22Rv1 (cell line): Measurements from ENCODE around the gene GULP1.
A peak's percentile ranks its signal among the peaks of the same experiment; 100 is the strongest.

ENCODE experiments used
- H3K27ac ChIP-seq: fragments of 450-650 bp; 2 replicates; pipeline ENCODE4 v1.5.1; 2017
- ZFX ChIP-seq: fragments of 450-650 bp; IDR thresholded peaks from 2 replicates; pipeline ENCODE4 v1.6.1; 2017; ENCODE audit warnings: antibody characterized with exemption, borderline replicate concordance
- TF ChIP-seq, protein P1 (sequence below): fragments of 450-650 bp; IDR thresholded peaks from 2 replicates; pipeline ENCODE4 v1.5.1; 2017; ENCODE audit warnings: mild to moderate bottlenecking

Gene GULP1

GRCh38 chr2:188303363-188304031, 11.8 kb downstream of the GULP1 start:
- peak overlapping the region; percentile 30; the same call in 1 of the 2 replicates for H3K27ac ChIP-seq
- TF ChIP-seq ZFX: no peak

DNA sequence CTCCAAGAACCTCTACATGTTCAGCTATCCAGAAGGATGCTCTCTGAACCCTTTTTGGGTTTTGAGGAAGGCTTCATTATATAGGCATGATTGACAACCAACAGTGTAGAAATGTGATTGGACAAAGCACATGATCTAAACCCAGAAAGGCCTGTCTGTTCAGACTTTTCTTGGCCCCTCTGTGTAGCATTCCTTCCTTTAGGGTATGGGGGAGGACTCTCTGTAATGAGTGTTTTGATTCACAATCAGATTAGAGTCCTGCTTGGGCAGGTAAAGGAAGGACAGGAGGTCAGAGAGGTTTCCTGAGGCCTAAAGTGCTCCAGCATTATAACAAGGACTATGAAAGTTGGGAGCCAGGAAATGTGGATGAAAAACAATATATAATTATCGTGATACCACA, 13.6 kb downstream of the GULP1 start:
- TF ChIP-seq ZFX: no peak
- TF ChIP-seq, protein P1, sequence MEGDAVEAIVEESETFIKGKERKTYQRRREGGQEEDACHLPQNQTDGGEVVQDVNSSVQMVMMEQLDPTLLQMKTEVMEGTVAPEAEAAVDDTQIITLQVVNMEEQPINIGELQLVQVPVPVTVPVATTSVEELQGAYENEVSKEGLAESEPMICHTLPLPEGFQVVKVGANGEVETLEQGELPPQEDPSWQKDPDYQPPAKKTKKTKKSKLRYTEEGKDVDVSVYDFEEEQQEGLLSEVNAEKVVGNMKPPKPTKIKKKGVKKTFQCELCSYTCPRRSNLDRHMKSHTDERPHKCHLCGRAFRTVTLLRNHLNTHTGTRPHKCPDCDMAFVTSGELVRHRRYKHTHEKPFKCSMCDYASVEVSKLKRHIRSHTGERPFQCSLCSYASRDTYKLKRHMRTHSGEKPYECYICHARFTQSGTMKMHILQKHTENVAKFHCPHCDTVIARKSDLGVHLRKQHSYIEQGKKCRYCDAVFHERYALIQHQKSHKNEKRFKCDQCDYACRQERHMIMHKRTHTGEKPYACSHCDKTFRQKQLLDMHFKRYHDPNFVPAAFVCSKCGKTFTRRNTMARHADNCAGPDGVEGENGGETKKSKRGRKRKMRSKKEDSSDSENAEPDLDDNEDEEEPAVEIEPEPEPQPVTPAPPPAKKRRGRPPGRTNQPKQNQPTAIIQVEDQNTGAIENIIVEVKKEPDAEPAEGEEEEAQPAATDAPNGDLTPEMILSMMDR: no peak
- no peak overlapping the region for H3K27ac ChIP-seq

GRCh38 chr2:188306271-188306670, 14.6 kb downstream of the GULP1 start:
- TF ChIP-seq, protein P1: no peak
- no peak for TF ChIP-seq ZFX
- no peak overlapping the region for H3K27ac ChIP-seq

DNA sequence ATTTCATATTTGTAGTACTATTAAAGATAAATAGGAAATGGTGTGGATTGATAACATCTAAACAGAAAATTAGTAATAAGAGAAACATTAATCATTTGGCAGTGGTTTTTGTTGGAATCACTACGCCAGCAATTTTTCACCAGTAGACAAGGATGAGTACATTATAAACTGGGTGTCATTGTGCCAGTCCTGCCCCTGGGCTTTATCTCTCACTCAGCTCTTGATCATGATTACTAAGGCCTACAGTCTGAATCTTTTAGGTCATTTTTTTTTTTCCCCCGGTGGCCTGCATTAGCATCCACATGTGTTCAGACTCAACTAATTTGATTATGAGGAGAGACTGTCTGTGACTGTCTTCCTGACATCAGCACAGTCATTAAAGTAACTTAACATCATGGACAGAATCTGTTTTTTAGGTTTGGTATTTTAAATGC, 16.2 kb downstream of the GULP1 start:
- no peak overlapping the region for H3K27ac ChIP-seq
- TF ChIP-seq ZFX: no peak
- TF ChIP-seq, protein P1: no peak

DNA sequence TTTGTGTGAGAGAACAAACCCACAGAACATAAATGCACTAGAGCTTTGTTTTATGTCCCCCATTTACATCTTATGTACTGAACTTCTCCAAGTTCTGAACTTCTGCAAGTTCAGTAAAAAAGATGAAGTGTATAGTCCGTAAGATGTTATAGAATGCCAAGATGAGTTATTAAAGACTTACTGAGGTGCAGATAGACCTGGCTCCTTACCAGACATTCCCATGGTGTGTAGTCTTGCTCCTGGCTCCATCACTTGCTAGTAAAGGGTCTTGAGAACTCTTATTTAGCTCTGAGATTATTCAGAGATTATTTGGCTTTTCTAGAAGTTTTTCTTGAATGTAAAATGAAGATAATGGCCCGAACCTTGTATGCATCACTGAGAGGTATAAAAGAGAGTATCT, 16.8 kb downstream of the GULP1 start:
- no peak overlapping the region for H3K27ac ChIP-seq
- TF ChIP-seq, protein P1: no peak
- no peak for TF ChIP-seq ZFX

DNA sequence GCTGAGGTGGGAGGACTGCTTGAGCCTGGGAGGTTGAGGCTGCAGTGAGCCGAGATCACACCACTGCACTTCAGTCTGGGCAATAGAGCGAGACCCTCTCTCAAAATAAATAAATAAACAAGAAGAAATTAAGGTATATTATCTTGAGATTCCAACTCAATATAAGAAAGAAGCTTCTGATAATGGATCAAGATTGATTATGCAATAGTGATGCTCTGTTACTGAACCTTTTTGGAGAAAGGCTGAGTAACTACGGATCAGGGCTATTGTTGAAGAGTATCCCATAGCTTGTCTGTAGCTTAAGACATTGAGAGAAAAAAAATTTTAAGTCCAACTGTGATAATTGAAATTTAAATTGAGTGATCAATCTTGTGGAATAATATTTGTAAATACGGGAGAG, 17.7 kb downstream of the GULP1 start:
- no peak for TF ChIP-seq ZFX
- H3K27ac ChIP-seq: no peak overlapping the region

DNA sequence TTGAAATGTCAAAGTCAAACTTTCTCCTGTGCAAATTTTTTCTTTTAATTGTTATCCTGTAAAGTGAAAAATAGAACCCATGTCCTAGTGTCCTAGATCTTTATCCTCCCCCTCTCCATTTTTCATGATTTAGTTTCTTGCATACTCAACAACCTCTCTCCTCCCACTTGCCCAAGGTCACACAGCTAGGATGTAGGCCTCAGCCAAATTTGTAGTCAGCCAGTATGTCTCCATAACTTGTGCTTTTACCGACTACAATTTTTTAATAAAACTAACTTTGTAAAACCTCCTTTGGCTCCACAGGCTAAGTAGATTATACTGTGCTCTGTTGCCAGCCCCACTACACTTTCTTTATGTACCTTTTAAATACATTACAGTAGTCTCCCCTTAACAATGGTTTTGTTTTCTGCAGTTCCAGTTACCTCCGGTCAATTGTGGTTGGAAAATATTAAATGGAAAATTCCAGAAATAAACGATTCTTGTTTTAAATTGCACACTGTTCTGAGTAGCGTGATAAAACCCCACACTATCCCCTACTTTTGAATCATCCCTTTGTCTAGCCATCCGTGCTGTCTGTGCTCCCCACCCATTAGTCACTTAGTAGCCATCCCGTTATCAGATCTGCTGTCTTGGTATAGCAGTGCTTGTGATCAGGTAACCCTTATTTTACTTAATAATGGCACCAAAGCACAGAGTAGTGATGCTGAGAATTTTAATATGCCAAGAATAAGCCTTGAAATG, 22.8 kb downstream of the GULP1 start:
- H3K27ac ChIP-seq: no peak overlapping the region

DNA sequence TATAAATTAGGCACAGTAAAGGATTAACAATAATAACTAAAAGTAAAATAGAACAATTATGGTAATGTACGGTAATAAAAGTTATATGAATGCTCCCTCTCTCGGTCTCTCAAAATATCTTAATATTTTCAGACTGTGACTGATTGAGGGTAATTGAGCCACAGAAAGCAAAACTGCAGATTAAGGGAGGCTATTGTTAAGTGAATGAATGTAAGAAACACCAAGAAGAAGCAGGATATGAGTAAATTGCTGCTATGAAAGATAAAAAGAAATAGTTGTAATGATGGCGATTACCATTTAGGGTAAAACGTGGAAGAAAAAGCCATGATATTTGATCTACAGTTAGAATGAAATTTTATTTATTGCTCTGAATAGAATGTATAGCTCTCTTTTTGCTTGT, 24.1 kb downstream of the GULP1 start:
- no peak for TF ChIP-seq ZFX
- TF ChIP-seq, protein P1: no peak
- no peak overlapping the region for H3K27ac ChIP-seq

More for the DNA sequence above, 22.8 kb downstream of the GULP1 start:
- TF ChIP-seq, protein P1: no peak
- TF ChIP-seq ZFX: no peak
